CD4-positive, alpha-beta T cell treated with Interleukin-1 beta for 1 hour (primary cell): Measurements from ENCODE around the gene IL17RA.
A peak's percentile ranks its signal among the peaks of the same experiment; 100 is the strongest.

Experiments used
- DNase-seq, 2 donors: peaks; one replicate each; pipeline ENCODE4 v3.0.0-alpha.2; 2020 to 2022

IL17RA gene

GRCh38 chr22:17158568-17159503 lies 74.0 kb downstream of the IL17RA start, which contains the start of gene HDHD5:
HDHD5 (minus strand) TSS chr22:17159277; CDS start chr22:17159251, 26 bp downstream.
- DNase-seq: peak; percentile 87 to 89

- peak; percentile 19 to 26 for DNase-seq
Measured at GRCh38 chr22:17159504-17159951, 74.7 kb downstream of the IL17RA start.

GRCh38 chr22:17161991-17162390 lies 77.2 kb downstream of the IL17RA start:
- no peak for DNase-seq

DNA sequence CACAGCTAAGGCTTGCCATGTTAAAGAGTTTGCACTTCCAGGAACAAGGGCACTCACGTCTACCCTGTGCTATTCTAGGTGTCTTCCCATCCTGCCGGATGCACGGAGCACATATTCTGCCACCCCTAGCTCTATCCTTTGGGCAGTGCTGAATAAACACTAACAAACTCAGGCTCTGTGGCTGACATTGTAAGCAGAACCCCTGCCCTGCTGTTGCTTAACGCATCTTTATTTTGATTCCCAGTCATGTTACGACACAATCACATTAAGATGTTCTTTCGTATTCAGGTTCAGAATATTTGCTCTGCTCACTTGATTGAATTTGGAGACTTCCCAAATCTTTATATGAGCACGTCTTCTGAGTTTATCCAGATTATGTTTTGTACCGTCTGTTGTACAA lies 77.9 kb downstream of the IL17RA start:
- DNase-seq: no peak

DNA sequence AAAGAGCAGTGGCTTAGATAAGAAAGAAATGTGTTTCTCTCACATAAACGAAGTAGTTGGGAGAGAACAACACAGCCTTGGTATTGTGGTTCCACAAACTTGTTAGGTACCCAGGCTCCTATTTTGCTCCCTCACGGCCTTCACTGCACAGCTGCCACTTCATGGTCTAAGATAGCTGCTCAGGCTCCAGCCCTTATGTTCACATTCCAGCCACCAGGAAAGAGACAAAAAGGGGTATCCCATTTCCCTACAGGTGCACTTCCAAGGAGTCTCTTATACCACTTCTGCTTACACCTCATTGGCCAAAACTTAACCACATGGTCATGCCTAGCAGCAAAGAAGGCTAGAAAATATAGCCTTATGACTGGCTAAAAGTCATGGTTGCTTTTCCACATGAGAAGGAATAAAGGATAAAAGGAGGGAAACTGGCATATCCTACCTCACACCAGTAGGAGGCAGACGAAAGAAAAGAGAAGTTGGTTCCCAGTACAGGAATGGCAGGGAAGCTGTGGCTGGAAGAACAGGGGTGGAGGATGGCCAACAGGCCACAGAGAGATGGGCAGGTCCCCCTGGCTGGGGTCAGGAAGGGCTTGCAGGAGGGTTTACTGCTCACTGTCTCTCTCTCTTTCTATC lies 79.7 kb downstream of the IL17RA start:
- DNase-seq: no peak
